Activated CD4-positive, alpha-beta T cell treated with anti-CD3 and anti-CD28 coated beads, Interleukin-2, Interleukin-4, amounts not matched to agents 100 ng/mL and 50 ng/mL, durations not matched to agents 16 hours and 8 hours (primary cell): Measurements from ENCODE around the gene C2orf92.
A peak's percentile ranks its signal among the peaks of the same experiment; 100 is the strongest.

Experiments
- DNase-seq: peaks from one replicate; pipeline ENCODE4 v3.0.0-alpha.2; 2020; ENCODE audit warnings: low spot score

C2orf92 gene

DNA sequence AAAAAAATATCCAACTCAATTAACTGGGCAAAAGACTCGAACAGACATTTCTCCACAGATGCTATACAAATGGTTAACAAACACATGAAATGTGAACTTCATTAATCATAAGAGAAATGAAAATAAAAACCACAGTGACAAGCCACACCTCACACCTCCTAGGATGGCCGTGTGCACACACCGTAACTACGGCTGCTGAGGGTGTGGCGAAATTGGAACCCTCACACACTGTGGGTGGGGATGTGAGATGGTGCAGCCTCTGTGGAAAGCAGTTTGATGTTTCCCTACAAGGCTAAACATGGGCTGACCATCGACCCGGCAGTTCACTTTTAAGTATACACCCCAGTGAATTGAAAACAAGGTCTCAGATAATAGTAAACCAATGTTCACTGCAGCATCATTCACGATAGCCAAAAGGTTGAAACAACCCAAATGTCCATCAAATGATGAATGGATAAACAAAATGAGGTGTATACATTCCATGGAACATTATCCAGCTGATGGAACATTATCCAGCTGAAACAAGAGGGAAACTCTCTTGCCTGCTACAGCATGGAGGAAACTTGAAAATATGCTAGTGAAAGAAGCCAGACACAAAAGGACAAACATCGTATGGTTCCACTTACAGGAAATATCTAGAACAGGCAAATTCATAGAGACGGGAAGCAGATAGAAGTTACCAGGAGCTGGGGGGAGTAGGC lies 76.1 kb downstream of the C2orf92 start:
- DNase-seq: peak; percentile 75

GRCh38 chr2:97747285-97747684 lies 77.8 kb downstream of the C2orf92 start:
- no peak for DNase-seq

GRCh38 chr2:97747716-97748115 lies 78.2 kb downstream of the C2orf92 start:
- no peak for DNase-seq

DNA sequence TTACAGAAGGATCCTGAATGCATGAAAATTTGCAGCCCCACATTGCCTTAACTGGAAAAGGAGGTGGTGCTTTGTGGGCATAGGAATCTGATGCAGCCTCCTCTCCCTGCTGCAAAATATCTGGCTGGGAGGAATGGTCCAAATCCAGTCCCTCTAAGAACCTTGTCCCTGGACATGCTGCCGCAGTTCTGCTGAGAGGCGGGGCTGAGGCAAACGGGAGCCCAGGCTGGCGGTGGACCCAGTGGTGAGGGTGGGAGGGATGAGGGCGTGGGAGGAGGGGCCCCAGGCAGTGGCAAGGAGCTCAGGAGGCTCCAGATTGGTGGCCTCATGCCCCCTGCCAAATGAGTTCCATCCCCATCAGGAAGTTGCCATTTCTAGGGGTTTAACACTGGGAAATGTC lies 80.1 kb downstream of the C2orf92 start:
- DNase-seq: no peak

- no peak for DNase-seq
Measured at GRCh38 chr2:97750017-97750416, 80.5 kb downstream of the C2orf92 start.

DNA sequence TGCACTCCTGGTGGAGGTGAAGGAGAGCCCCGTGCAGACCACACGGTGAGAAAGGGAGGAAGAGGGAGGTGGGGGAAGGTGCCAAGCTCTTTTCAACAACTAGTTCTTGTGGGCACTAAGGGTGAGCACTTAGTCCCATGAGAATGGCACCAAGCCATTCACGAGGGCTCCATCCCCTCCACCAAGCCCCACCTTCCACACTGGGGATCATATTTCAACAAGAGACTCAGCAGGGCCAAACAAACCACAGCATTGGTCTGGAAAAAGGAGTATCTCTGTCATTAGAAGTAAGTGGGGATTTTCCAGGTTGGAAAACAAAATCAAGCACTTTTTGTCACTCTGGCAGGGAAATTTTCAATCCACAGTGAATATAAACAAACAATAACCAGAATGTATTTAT lies 82.2 kb downstream of the C2orf92 start:
- no peak for DNase-seq
